DND-41 (cell line): ENCODE data around the gene AK1.

Experiments used
- ATAC-seq: fragments of 200-7000 bp; cut with Tn5 transposase; 3 replicates; pipeline ENCODE4 v1.9.1; 2021; ENCODE audit warnings: low read depth; ENCODE audit not compliant: insufficient read depth
- DNase-seq: peaks from one replicate; pipeline ENCODE4 v3.0.0-alpha.2; 2020
- H2AFZ ChIP-seq: 2 replicates; pipeline ENCODE4 v1.6.0; 2012; ENCODE audit warnings: low read depth, low read length
- H3K27ac ChIP-seq: 2 replicates; pipeline ENCODE4 v1.5.1; 2012; ENCODE audit warnings: low read length, inconsistent platforms
- H3K27me3 ChIP-seq: fragments of 200-600 bp; sonication (generic); 2 replicates; pipeline ENCODE4 v1.6.0; 2012; ENCODE audit warnings: low read length, mild to moderate bottlenecking, inconsistent platforms; ENCODE audit not compliant: insufficient read depth, poor library complexity
- H3K36me3 ChIP-seq: 2 replicates; pipeline ENCODE4 v1.5.1; 2012; ENCODE audit warnings: low read length, inconsistent platforms; ENCODE audit not compliant: insufficient read depth
- H3K4me1 ChIP-seq: 2 replicates; pipeline ENCODE4 v1.5.1; 2012; ENCODE audit warnings: mild to moderate bottlenecking, low read length; ENCODE audit not compliant: insufficient read depth
- H3K4me2 ChIP-seq: 2 replicates; pipeline ENCODE4 v1.6.0; 2012; ENCODE audit warnings: mild to moderate bottlenecking, moderate library complexity, low read length, inconsistent platforms; ENCODE audit not compliant: insufficient read depth
- H3K4me3 ChIP-seq, 2 experiments: fragments of 200-600 bp in 1 of 2; shearing (Covaris generic) in 1 of 2; 2 replicates each; pipeline ENCODE4 v1.5.1; 2012 to 2016; ENCODE audit warnings: inconsistent platforms in 2 of 2, low read length in 2 of 2, mild to moderate bottlenecking in 2 of 2, low read depth in 1 of 2, moderate library complexity in 1 of 2
- H3K79me2 ChIP-seq: 2 replicates; pipeline ENCODE4 v1.6.0; 2012; ENCODE audit warnings: low read length, inconsistent platforms; ENCODE audit not compliant: insufficient read depth
- H3K9ac ChIP-seq: 2 replicates; pipeline ENCODE4 v1.6.0; 2012; ENCODE audit warnings: low read depth, mild to moderate bottlenecking, inconsistent platforms, low read length, moderate library complexity
- H3K9me3 ChIP-seq: 2 replicates; pipeline ENCODE4 v1.5.1; 2012; ENCODE audit warnings: low read length, moderate library complexity, mild to moderate bottlenecking, inconsistent platforms; ENCODE audit not compliant: insufficient read depth, severe bottlenecking
- H4K20me1 ChIP-seq: 2 replicates; pipeline ENCODE4 v1.6.0; 2012; ENCODE audit warnings: low read length; ENCODE audit not compliant: insufficient read depth
- EZH2 ChIP-seq: IDR thresholded peaks from 3 replicates; pipeline ENCODE4 v1.6.1; 2012; ENCODE audit warnings: borderline replicate concordance, low read depth, mild to moderate bottlenecking, moderate library complexity, low read length, inconsistent platforms; ENCODE audit not compliant: severe bottlenecking
- TF ChIP-seq, protein P1 (sequence below): IDR thresholded peaks from 2 replicates; pipeline ENCODE4 v1.5.1; 2012; ENCODE audit warnings: borderline replicate concordance, low read length, moderate library complexity, mild to moderate bottlenecking; ENCODE audit not compliant: poor library complexity, severe bottlenecking; ENCODE audit errors: extremely low read depth

The AK1 gene

DNA sequence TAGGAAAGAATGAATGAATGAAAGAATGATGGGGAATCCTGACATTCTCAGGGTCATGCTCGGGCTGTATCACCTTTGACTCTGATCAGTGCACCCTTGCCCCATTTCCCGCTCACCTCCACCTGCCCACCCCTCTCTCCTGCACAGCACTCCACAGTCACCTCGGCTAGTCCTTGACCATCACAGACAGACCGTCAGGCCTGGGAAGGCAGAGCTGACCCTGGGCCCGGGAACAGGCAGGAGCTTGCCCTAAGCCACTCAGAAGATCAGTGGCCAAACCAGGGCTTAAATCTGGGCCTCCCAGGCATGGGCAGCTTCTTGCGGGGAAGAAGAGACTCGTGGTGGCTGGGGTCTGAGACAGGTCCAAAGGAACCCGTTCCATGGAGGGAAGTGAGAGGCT lies 18.3 kb upstream of the AK1 start:
- Histone ChIP-seq H3K4me1 (peaks cover 21% of the 10 kb centered on the region), H2AFZ (no peak overlapping the region), H3K9me3 (peaks cover 21% of the 10 kb centered on the region), H3K79me2 (0 out of 2 replicates have a peak, but pooled peaks cover 2% of the 10 kb centered on the region), H3K27ac (no peak overlapping the region), H3K9ac (no peak overlapping the region), H4K20me1 (no peaks in the 10 kb centered on the region), H3K4me3 (no peak overlapping the region), H3K36me3 (peaks cover 47% of the 10 kb centered on the region), H3K4me2 (no peak overlapping the region), H3K27me3 (no peaks in the 10 kb centered on the region)
- TF ChIP-seq, protein P1, sequence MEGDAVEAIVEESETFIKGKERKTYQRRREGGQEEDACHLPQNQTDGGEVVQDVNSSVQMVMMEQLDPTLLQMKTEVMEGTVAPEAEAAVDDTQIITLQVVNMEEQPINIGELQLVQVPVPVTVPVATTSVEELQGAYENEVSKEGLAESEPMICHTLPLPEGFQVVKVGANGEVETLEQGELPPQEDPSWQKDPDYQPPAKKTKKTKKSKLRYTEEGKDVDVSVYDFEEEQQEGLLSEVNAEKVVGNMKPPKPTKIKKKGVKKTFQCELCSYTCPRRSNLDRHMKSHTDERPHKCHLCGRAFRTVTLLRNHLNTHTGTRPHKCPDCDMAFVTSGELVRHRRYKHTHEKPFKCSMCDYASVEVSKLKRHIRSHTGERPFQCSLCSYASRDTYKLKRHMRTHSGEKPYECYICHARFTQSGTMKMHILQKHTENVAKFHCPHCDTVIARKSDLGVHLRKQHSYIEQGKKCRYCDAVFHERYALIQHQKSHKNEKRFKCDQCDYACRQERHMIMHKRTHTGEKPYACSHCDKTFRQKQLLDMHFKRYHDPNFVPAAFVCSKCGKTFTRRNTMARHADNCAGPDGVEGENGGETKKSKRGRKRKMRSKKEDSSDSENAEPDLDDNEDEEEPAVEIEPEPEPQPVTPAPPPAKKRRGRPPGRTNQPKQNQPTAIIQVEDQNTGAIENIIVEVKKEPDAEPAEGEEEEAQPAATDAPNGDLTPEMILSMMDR = no peak
- no peak for TF ChIP-seq EZH2
- no peak for DNase-seq
- no peak for ATAC-seq

GRCh38 chr9:127893392-127893791 lies 15.9 kb upstream of the AK1 start:
- Histone ChIP-seq H4K20me1 (no peaks in the 10 kb centered on the region), H3K9me3 (peaks cover 21% of the 10 kb centered on the region), H3K4me3 (no peak overlapping the region), H3K27me3 (no peaks in the 10 kb centered on the region), H3K4me2 (no peak overlapping the region), H3K9ac (no peak overlapping the region), H3K79me2 (0 out of 2 replicates have a peak, but pooled peaks cover under 1% of the 10 kb centered on the region), H3K4me1 (peaks cover 7% of the 10 kb centered on the region), H3K36me3 (peaks cover 56% of the 10 kb centered on the region), H3K27ac (no peak overlapping the region), H2AFZ (no peak overlapping the region)
- no peak for TF ChIP-seq EZH2
- TF ChIP-seq, protein P1 = no peak
- ATAC-seq = no peak
- no peak for DNase-seq

DNA sequence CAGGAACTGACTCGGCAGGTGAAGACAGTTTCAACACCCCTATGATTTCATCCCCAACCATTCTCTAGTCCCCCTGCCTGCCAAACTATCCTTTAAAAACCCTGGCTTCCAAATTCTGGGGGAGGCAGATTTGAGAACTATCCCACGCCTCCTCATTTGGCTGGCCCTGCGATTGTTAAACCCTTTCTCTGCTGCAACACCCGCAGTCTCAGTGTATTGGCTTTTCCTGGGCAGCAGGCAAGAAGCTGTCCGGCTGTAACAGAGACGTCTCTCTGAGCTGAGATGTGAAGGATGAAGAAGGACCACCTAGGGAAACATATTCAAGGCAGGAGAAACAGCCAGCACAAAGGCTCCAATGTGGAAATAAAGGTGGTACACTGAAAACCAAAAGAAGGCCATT lies 15.4 kb upstream of the AK1 start:
- DNase-seq (no peak), ATAC-seq (no peak)
- Histone ChIP-seq H2AFZ (no peak overlapping the region), H3K79me2 (no peaks in the 10 kb centered on the region), H3K27ac (no peak overlapping the region), H3K4me1 (peaks cover 3% of the 10 kb centered on the region), H3K4me3 (no peak overlapping the region), H3K9me3 (peaks cover 21% of the 10 kb centered on the region), H4K20me1 (no peaks in the 10 kb centered on the region), H3K36me3 (peaks cover 57% of the 10 kb centered on the region), H3K27me3 (no peaks in the 10 kb centered on the region), H3K4me2 (no peak overlapping the region), H3K9ac (no peak overlapping the region)
- TF ChIP-seq, protein P1 = no peak
- no peak for TF ChIP-seq EZH2

DNA sequence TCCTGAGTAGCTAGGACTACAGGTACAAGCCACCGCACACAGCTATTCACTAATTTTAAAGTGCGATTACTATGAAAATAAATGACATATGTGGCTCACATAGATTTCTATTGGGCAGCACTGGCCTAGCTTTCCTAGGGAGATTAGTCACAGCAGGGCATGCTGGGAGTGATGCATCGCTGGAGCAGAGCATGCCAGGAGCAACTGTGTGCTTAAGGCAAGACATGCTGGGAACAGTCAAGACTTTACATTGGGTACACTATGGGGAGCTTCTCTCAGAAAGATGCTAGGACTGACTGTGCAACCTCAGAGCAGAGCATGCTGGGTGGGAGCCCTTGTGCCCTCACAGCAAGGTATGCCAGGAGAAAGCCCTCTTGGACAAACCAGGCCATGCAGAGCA lies 12.6 kb upstream of the AK1 start:
- no peaks in the 10 kb centered on the region for H3K27me3 ChIP-seq
- H3K4me2 ChIP-seq = no peak overlapping the region
- H3K9ac ChIP-seq = no peak overlapping the region
- H3K9me3 ChIP-seq = peaks cover 15% of the 10 kb centered on the region
- H3K4me3 ChIP-seq = no peak overlapping the region
- ATAC-seq = no peak
- no peak overlapping the region for H2AFZ ChIP-seq
- no peak for TF ChIP-seq EZH2
- TF ChIP-seq, protein P1 = no peak
- H3K4me1 ChIP-seq = no peaks in the 10 kb centered on the region
- no peak for DNase-seq
- H3K27ac ChIP-seq = no peak overlapping the region
- H3K79me2 ChIP-seq = no peaks in the 10 kb centered on the region
- H3K36me3 ChIP-seq = peaks cover 50% of the 10 kb centered on the region
- no peaks in the 10 kb centered on the region for H4K20me1 ChIP-seq
